HG03575 (cell line): ENCODE data around the gene HNRNPL.
"Not testable (repeated sequence)": the region's sequence is repeated elsewhere in the genome, so short reads cannot be mapped to it uniquely, and the experiment has no call there.

ENCODE experiments used
- ATAC-seq: cut with Tn5 transposase; IDR thresholded peaks from one replicate; pipeline ENCODE4 v1.9.1; 2021; ENCODE audit not compliant: unreplicated experiment, insufficient number of reproducible peaks, low FRiP score; ENCODE audit errors: extremely low read depth

HNRNPL gene

GRCh38 chr19:38849860-38850435 is at the start of gene HNRNPL:
TSS of gene HNRNPL (minus strand) at chr19:38849986. CDS start at chr19:38849966, 20 bp downstream.
- no peak for ATAC-seq

GRCh38 chr19:38898788-38899446 is 49.1 kb upstream of the HNRNPL start:
- ATAC-seq: no peak

- ATAC-seq: no peak
Observed at GRCh38 chr19:38894968-38895367, 45.2 kb upstream of the HNRNPL start.

- ATAC-seq: no peak
Observed at GRCh38 chr19:38893341-38893771, 43.6 kb upstream of the HNRNPL start.

GRCh38 chr19:38892841-38893240 is 43.1 kb upstream of the HNRNPL start:
- ATAC-seq: no peak

DNA sequence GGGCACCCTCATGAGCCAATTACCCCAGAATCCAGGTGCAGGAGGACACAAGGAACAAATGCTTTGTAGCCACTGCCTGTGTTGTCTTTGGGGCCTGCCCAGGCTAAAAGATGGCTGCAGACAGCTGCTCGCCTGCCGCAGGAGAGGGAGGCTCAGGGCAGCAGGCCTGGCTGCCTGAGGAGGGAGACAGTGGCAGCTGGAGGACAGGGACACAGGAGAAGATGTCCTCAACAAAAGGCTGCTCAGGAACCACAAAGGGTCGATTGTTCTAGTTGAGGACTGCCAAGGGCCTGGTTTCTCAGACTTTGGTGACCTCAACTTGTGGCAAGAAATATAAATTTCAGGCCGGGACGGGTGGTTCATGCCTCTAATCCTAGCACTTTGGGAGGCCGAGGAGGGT is 42.0 kb upstream of the HNRNPL start:
- no peak for ATAC-seq

DNA sequence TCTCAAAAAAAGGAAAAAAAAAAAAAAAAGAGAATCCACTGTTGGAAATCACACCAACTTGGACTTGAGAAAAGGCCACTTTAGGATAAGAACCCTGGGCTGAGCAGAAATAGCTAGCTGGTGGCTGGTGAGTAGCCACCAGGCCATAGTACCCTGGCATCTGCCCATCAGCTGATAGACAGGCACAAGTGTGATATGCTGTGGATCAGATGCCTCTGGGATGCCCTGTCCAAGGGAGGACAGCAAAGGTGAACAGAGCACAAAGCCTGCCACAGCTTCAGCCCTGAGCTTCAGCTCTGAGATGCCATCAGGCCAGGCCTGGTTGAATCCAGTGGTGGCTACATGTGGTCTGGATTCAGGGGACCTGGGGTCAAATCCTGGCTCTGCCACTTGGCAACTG is 40.9 kb upstream of the HNRNPL start:
- ATAC-seq: no peak

- no peak for ATAC-seq
Observed at GRCh38 chr19:38889803-38890202, 40.0 kb upstream of the HNRNPL start.

GRCh38 chr19:38888876-38889275 is 39.1 kb upstream of the HNRNPL start:
- ATAC-seq: no peak

DNA sequence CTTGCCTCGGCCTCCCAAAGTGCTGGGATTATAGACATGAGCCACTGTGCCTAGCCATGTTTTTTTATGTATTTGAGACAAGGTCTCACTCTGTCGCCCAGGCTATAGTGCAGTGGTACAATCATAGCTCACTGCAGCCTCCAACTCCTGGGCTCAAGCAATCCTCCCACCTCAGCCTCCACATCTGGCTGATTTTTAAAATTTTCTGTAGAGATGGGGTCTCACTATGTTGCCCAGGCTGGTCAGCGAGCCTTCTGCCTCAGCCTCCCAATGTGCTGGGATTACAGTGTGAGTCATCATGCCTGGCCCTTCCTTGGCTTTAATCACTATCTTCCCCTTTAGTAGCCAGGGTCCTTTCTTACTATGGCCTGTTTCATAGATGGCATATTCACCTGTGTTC is 34.9 kb upstream of the HNRNPL start:
- not testable (repeated sequence) for ATAC-seq

DNA sequence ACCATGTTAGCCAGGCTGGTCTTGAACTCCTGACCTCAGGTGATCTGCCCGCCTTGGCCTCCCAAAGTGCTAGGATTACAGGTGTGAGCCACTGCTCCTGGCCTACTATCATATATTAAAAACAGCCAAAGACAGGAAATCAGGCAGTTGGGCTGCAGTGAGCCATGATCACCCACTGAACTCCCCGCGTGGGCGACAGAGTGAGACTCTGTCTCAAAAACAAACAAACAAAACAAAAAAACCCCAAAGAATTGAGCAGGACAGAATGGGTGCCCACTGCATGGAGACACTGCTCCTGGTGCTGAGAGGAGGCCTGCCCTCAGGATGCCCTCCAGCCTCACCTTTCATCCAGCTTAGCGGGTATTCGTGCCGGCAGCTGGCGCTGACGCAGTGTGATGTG is 33.5 kb upstream of the HNRNPL start:
- no peak for ATAC-seq

GRCh38 chr19:38880882-38881609 is 31.3 kb upstream of the HNRNPL start:
- ATAC-seq: no peak

DNA sequence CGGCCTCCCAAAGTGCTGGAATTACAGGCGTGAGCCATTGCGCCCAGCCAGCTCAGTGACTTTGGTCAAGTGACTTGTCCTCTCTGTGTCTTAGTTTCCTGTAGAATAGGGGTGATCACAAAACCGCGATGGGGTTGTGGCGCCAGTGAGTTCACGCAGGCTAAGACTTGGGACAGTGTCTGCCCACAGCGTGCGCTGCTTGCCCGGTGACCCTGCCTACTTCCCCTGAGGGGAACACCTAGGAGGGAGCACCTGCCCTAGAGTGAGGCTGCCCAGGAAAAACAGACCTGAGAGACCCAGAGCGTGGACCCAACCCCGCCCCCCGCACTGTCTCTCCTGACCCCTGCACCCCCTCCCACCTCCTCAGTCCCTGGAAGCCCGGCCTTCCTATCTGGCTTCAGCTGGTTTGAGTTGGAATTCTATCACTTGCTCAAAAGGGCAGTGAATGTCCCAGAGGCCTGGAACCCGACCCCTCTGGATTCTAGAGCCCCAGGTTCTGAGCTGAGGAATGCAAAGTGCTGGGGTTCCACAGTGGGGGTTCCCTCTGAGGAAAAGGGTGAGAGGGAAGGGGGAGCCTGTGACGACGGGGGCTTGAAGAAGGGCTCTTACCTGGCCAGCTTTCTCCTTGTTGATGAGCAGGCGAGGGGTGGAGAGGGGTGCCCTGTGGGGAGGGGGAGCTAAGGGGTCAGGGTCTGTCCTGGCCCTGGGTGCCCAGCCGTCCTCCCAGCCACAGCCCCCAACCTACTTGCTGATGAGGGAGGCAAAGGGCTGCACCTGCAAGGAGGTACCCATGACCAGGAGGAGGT is 30.5 kb upstream of the HNRNPL start:
- ATAC-seq: no peak

GRCh38 chr19:38879400-38879751 is 29.6 kb upstream of the HNRNPL start:
- no peak for ATAC-seq

- ATAC-seq: no peak
Observed at GRCh38 chr19:38878575-38879399, 29.0 kb upstream of the HNRNPL start.

DNA sequence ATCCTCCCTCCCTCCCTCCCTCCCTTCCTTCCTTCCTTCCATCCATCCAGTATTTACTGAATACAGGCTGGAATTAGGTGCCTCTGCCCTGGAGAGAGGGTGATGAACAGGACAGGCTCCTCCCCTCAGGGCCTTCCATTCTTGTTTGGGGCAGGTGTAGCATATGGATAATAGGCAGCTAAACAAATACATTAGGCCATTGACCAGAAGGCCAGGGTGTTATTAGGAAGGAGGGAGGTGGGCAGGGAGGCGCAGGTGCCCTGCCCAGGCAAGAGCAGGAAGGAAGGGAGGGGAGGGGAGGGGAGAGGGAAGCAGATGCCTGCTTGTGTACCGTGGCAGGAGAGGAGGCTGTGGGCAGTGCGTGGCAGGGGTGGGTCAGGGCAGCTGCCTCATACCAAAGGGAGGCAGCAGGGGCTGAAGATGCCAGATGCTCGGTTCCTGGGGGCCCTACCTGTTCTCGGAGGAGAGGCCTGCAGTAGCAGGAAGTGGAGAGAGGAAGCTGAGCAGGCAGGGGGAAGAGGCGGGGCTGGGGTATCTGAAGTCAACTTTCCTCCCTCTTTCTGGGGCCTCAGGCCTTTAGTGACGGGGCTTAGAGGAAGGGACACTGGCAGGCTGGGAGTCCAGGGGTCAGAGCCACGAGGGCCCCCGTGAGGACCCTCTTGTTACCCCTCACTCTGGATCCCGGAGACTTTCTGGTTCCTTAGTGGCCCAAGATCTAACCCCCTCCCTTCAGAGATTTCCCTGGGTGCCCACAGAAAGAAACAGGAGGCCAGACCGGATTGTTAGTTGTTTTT is 28.2 kb upstream of the HNRNPL start, which contains the start of gene RINL:
RINL (minus strand) TSS at position 495 of the 794 bp plus-strand sequence. CDS start 1,533 bp downstream, outside the sequence.
- ATAC-seq: no peak

DNA sequence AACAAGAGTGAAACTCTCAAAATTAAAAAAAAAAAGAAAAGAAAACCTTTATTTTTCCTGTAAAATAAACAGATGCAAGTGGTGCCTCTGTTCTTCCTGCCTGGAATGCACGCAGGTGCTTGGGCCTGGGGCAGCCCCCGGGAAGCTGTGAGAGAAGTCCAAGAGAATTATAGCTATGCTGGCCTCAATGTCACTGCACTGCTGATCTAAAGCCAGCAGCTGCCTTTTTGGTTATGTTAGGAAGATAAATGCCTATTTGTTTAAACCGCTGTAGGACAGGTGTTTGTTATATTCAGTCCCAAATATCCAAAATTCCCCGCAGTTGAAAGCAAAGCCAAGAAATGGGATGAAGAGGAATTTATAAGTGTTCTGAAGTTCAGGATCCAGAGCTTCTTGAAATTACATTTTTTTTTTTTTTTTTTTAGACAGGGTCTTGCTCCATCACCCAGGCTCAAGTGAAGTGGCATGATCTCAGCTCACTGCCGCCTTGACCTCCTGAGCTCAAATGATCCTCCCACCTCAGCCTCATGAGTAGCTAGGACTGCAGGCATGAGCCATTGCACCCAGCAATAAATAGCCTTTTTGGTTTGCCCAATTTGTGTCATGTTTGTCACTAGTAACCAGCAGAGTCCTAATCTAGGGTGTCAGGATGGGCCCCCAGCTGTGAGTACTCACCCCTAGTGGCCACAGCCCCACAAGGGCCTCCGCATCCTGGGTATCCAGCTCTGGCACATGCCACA is 26.0 kb upstream of the HNRNPL start:
- no peak for ATAC-seq
